Right lobe of liver (tissue), 4 donors: ENCODE results near the gene PLCB4.

Source experiments
- CTCF ChIP-seq, 4 donors: fragments of 200-600 bp in 3 of 4; fragments of 450-650 bp in 1 of 4; IDR thresholded peaks; one replicate each; pipeline versions ENCODE4 v1.5.1 to v1.8.0; 2016 to 2022; ENCODE audit warnings: antibody characterized with exemption in 4 of 4, mild to moderate bottlenecking in 2 of 4
- POLR2A ChIP-seq: fragments of 450-650 bp; IDR thresholded peaks from one replicate; pipeline ENCODE4 v1.6.1; 2017; ENCODE audit warnings: antibody characterized with exemption, mild to moderate bottlenecking
- donor health status: DM: no; HTN: no; CAD: no.
- donor health status: DM: no; HTN: no; CAD: no.
- donor health status: DM: no; HTN: yes; CAD: no.

GRCh38 chr20:9160331-9160730 lies 91.4 kb downstream of the PLCB4 start:
- TF ChIP-seq CTCF (IDR thresholded peaks at IDR 0.05) (no peak), POLR2A (no peak)
